ENCODE results near the gene BAHCC1. TPM values are rescaled to one million over a fixed set of nuclear protein-coding genes. Genes with fewer than 3 reads are reported as not detected.

The BAHCC1 gene
- polyA plus RNA-seq, 1 donor from 2014 or later = 14.2 TPM

DNA sequence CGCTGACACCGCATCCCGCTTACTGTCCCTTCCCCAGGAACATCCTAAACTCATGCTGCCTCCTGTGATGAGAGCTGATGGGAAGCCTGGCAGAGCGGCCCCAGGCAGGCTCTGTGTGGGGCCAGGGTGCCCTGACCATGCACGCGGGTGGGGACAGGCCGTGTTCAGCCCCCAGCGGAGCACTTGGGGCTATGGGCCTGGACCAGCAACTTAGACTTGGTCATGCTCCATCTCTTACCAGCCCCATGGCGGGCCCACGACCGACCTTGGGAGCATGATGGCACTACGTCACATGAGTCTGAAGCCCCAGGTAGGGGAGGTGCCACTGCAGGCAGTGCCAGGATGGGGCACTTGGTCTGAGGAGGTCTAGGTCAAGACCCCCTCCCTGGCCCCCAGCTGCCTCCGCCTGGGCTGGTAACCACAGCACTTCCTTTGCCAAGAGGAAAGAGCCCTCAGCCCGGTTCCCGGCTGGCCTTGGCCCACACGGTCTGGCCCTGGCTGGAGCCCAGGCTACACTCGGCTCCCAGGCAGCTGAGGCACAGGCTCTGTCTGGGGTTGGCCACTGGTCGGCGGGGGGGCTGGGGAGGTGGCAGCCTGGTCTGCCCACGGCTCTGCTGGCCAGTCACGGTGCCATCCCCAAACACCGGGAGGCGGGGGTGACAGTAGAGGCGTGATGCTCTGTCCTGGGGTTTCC is 25.7 kb downstream of the BAHCC1 start:
- Histone ChIP-seq H3K9me3 (ENCODE audit: low read length) (no peaks in the 10 kb centered on the region), H3K27ac (ENCODE audit: low read length) (no peak overlapping the region), H3F3A (ENCODE audit: insufficient read depth, low read length, poor library complexity, severe bottlenecking) (no peaks in the 10 kb centered on the region), H3K79me2 (replicated peaks; ENCODE audit: insufficient read depth, low read length) (peaks cover 29% of the 10 kb centered on the region), H3K4me3 (ENCODE audit: low read length) (no peak overlapping the region), H2AFZ (ENCODE audit: low read depth, low read length) (no peak overlapping the region), H3K9ac (ENCODE audit: low read length) (no peak overlapping the region), H4K20me1 (ENCODE audit: insufficient read depth) (no peaks in the 10 kb centered on the region), H3K36me3 (ENCODE audit: insufficient read depth, low read length) (no peaks in the 10 kb centered on the region), H3K27me3 (ENCODE audit: insufficient read depth, low read depth, low read length) (no peaks in the 10 kb centered on the region), H3K9me2 (ENCODE audit: insufficient read depth, low read length) (no peaks in the 10 kb centered on the region), H3K4me2 (ENCODE audit: low read length) (no peak overlapping the region)
- TF ChIP-seq POLR2AphosphoS5 (IDR thresholded peaks at IDR 0.05) = no peak
- no peak for TF ChIP-seq SMC3 (conservative IDR thresholded peaks at IDR 0.05; ENCODE audit: poor library complexity)
- no peak for TF ChIP-seq EZH2 (IDR thresholded peaks at IDR 0.05; ENCODE audit: borderline replicate concordance, insufficient read depth, low read length, poor library complexity, severe bottlenecking)
- TF ChIP-seq RAD21 (conservative IDR thresholded peaks at IDR 0.05) = no peak
- TF ChIP-seq, protein P1, sequence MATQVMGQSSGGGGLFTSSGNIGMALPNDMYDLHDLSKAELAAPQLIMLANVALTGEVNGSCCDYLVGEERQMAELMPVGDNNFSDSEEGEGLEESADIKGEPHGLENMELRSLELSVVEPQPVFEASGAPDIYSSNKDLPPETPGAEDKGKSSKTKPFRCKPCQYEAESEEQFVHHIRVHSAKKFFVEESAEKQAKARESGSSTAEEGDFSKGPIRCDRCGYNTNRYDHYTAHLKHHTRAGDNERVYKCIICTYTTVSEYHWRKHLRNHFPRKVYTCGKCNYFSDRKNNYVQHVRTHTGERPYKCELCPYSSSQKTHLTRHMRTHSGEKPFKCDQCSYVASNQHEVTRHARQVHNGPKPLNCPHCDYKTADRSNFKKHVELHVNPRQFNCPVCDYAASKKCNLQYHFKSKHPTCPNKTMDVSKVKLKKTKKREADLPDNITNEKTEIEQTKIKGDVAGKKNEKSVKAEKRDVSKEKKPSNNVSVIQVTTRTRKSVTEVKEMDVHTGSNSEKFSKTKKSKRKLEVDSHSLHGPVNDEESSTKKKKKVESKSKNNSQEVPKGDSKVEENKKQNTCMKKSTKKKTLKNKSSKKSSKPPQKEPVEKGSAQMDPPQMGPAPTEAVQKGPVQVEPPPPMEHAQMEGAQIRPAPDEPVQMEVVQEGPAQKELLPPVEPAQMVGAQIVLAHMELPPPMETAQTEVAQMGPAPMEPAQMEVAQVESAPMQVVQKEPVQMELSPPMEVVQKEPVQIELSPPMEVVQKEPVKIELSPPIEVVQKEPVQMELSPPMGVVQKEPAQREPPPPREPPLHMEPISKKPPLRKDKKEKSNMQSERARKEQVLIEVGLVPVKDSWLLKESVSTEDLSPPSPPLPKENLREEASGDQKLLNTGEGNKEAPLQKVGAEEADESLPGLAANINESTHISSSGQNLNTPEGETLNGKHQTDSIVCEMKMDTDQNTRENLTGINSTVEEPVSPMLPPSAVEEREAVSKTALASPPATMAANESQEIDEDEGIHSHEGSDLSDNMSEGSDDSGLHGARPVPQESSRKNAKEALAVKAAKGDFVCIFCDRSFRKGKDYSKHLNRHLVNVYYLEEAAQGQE (IDR thresholded peaks at IDR 0.05; ENCODE audit: borderline replicate concordance) = no peak
- TF ChIP-seq TAF1 (IDR thresholded peaks at IDR 0.05; ENCODE audit: low read depth) = no peak
- no peak for TF ChIP-seq MXI1 (conservative IDR thresholded peaks at IDR 0.05; ENCODE audit: poor library complexity, severe bottlenecking)
- TF ChIP-seq, protein P2, sequence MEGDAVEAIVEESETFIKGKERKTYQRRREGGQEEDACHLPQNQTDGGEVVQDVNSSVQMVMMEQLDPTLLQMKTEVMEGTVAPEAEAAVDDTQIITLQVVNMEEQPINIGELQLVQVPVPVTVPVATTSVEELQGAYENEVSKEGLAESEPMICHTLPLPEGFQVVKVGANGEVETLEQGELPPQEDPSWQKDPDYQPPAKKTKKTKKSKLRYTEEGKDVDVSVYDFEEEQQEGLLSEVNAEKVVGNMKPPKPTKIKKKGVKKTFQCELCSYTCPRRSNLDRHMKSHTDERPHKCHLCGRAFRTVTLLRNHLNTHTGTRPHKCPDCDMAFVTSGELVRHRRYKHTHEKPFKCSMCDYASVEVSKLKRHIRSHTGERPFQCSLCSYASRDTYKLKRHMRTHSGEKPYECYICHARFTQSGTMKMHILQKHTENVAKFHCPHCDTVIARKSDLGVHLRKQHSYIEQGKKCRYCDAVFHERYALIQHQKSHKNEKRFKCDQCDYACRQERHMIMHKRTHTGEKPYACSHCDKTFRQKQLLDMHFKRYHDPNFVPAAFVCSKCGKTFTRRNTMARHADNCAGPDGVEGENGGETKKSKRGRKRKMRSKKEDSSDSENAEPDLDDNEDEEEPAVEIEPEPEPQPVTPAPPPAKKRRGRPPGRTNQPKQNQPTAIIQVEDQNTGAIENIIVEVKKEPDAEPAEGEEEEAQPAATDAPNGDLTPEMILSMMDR (IDR thresholded peaks at IDR 0.05; ENCODE audit: poor library complexity, severe bottlenecking) = no peak
- TF ChIP-seq EP300 (conservative IDR thresholded peaks at IDR 0.05; ENCODE audit: poor library complexity, severe bottlenecking) = no peak

DNA sequence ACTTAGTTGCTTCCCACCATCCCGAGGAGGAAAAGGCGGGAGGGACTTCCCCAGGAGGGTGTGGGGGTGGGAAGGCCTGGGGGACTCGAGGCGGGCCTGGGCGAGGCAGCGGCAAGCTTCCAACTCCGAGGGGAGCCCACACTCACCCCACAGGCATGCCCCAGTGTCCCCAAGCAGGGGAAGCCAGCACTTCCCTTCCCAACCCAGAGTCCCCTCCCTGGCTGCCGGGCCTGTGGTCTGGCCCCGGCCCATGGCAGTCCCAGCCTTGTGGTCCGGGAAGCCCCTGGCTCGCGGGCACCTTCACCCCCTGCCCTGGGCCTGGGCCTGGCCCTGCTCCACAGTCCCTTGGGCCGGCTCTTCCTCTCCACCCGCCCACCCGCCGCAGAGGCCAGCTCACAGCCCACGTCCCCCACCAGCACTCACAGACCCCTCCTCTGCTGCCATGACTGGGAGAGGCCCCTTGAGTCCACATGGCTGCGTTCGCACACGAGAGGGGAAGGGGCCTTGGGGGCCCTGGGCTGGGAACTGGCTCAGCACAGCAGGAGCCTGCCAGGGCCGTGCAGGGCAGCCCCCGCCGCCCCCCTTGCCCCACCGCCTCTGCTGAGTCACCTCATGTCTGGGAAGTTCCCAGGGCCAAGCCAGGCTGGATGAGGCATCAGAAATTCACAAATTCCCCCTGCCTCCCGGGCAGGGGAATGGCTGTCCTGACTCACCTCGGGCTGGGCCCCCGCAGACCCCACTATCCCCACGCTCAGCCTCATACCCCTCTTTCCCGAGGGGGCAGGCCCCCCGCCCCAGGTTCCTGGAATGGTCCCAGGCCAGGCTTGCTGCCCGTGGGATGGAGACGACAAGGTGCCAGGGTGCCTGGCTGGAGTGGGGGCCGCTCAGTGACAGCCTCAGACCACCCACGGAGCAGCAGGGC is 27.8 kb downstream of the BAHCC1 start:
- Histone ChIP-seq H3K36me3 (ENCODE audit: insufficient read depth, low read length) (no peaks in the 10 kb centered on the region), H3K79me2 (replicated peaks; ENCODE audit: insufficient read depth, low read length) (peaks cover 31% of the 10 kb centered on the region), H3K9me2 (ENCODE audit: insufficient read depth, low read length) (no peaks in the 10 kb centered on the region), H3F3A (ENCODE audit: insufficient read depth, low read length, poor library complexity, severe bottlenecking) (no peaks in the 10 kb centered on the region), H3K4me3 (ENCODE audit: low read length) (no peak overlapping the region), H3K9ac (ENCODE audit: low read length) (no peak overlapping the region), H3K4me2 (ENCODE audit: low read length) (no peak overlapping the region), H3K27me3 (ENCODE audit: insufficient read depth, low read depth, low read length) (no peaks in the 10 kb centered on the region), H2AFZ (ENCODE audit: low read depth, low read length) (no peak overlapping the region), H4K20me1 (ENCODE audit: insufficient read depth) (no peaks in the 10 kb centered on the region), H3K9me3 (ENCODE audit: low read length) (no peaks in the 10 kb centered on the region), H3K27ac (ENCODE audit: low read length) (no peak overlapping the region)
- TF ChIP-seq MXI1 (conservative IDR thresholded peaks at IDR 0.05; ENCODE audit: poor library complexity, severe bottlenecking) = no peak
- TF ChIP-seq, protein P1 (IDR thresholded peaks at IDR 0.05; ENCODE audit: borderline replicate concordance) = no peak
- no peak for TF ChIP-seq RAD21 (conservative IDR thresholded peaks at IDR 0.05)
- no peak for TF ChIP-seq SMC3 (conservative IDR thresholded peaks at IDR 0.05; ENCODE audit: poor library complexity)
- no peak for TF ChIP-seq POLR2AphosphoS5 (IDR thresholded peaks at IDR 0.05)
- TF ChIP-seq EP300 (conservative IDR thresholded peaks at IDR 0.05; ENCODE audit: poor library complexity, severe bottlenecking) = no peak
- TF ChIP-seq, protein P2 (IDR thresholded peaks at IDR 0.05; ENCODE audit: poor library complexity, severe bottlenecking) = no peak
- no peak for TF ChIP-seq TAF1 (IDR thresholded peaks at IDR 0.05; ENCODE audit: low read depth)
- TF ChIP-seq EZH2 (IDR thresholded peaks at IDR 0.05; ENCODE audit: borderline replicate concordance, insufficient read depth, low read length, poor library complexity, severe bottlenecking) = no peak
